ENCODE measurements around the gene DNAH9.

DNAH9 gene

GRCh38 chr17:11628374-11628773 lies 30.1 kb downstream of the DNAH9 start:
- H3K27ac ChIP-seq (ENCODE audit: low read length), result no peak overlapping the region
- no peak overlapping the region for H3K9ac ChIP-seq (ENCODE audit: low read length)
- no peaks in the 10 kb centered on the region for H3K9me3 ChIP-seq (ENCODE audit: insufficient read depth, low read length)
- TF ChIP-seq CTCF (IDR thresholded peaks at IDR 0.05; ENCODE audit: low read depth, low read length), result no peak
- TF ChIP-seq EZH2phosphoT487 (IDR thresholded peaks at IDR 0.05; ENCODE audit: low read depth), result no peak
- no peak overlapping the region for H2AFZ ChIP-seq (ENCODE audit: low read depth, low read length)
- H3K27me3 ChIP-seq (ENCODE audit: low read depth, low read length), result peaks cover 6% of the 10 kb centered on the region
- no peaks in the 10 kb centered on the region for H3K4me1 ChIP-seq (ENCODE audit: low read length)
- H3K79me2 ChIP-seq (ENCODE audit: low read length), result no peaks in the 10 kb centered on the region
- H3K4me3 ChIP-seq (ENCODE audit: low read length), result no peak overlapping the region
- H3K36me3 ChIP-seq (replicated peaks; ENCODE audit: low read depth, low read length), result no peaks in the 10 kb centered on the region
- H3K4me2 ChIP-seq (ENCODE audit: low read length), result no peak overlapping the region
- no peaks in the 10 kb centered on the region for H4K20me1 ChIP-seq (ENCODE audit: insufficient read depth, low read length)

- Histone ChIP-seq H3K9ac (ENCODE audit: low read length) (no peak overlapping the region), H2AFZ (ENCODE audit: low read depth, low read length) (no peak overlapping the region)
Measured at GRCh38 chr17:11628831-11629230, 30.6 kb downstream of the DNAH9 start.

GRCh38 chr17:11636771-11637170 lies 38.5 kb downstream of the DNAH9 start:
- H4K20me1 ChIP-seq (ENCODE audit: insufficient read depth, low read length), result no peaks in the 10 kb centered on the region
- no peak overlapping the region for H3K4me2 ChIP-seq (ENCODE audit: low read length)
- H3K79me2 ChIP-seq (ENCODE audit: low read length), result no peaks in the 10 kb centered on the region
- no peak overlapping the region for H3K4me3 ChIP-seq (ENCODE audit: low read length)
- no peaks in the 10 kb centered on the region for H3K27me3 ChIP-seq (ENCODE audit: low read depth, low read length)
- H3K36me3 ChIP-seq (replicated peaks; ENCODE audit: low read depth, low read length), result no peaks in the 10 kb centered on the region
- H3K27ac ChIP-seq (ENCODE audit: low read length), result no peak overlapping the region
- no peak for TF ChIP-seq CTCF (IDR thresholded peaks at IDR 0.05; ENCODE audit: low read depth, low read length)
- no peak for TF ChIP-seq EZH2phosphoT487 (IDR thresholded peaks at IDR 0.05; ENCODE audit: low read depth)
- no peak overlapping the region for H2AFZ ChIP-seq (ENCODE audit: low read depth, low read length)
- H3K4me1 ChIP-seq (ENCODE audit: low read length), result no peaks in the 10 kb centered on the region
- H3K9me3 ChIP-seq (ENCODE audit: insufficient read depth, low read length), result no peaks in the 10 kb centered on the region
- H3K9ac ChIP-seq (ENCODE audit: low read length), result no peak overlapping the region

More at GRCh38 chr17:11628831-11629230, 30.6 kb downstream of the DNAH9 start:
- TF ChIP-seq EZH2phosphoT487 (IDR thresholded peaks at IDR 0.05; ENCODE audit: low read depth) (no peak), CTCF (IDR thresholded peaks at IDR 0.05; ENCODE audit: low read depth, low read length) (no peak)
- Histone ChIP-seq H3K27ac (ENCODE audit: low read length) (no peak overlapping the region), H4K20me1 (ENCODE audit: insufficient read depth, low read length) (no peaks in the 10 kb centered on the region), H3K79me2 (ENCODE audit: low read length) (no peaks in the 10 kb centered on the region), H3K27me3 (ENCODE audit: low read depth, low read length) (peaks cover 6% of the 10 kb centered on the region), H3K36me3 (replicated peaks; ENCODE audit: low read depth, low read length) (no peaks in the 10 kb centered on the region), H3K4me3 (ENCODE audit: low read length) (no peak overlapping the region), H3K9me3 (ENCODE audit: insufficient read depth, low read length) (no peaks in the 10 kb centered on the region), H3K4me2 (ENCODE audit: low read length) (no peak overlapping the region), H3K4me1 (ENCODE audit: low read length) (no peaks in the 10 kb centered on the region)

- no peak overlapping the region for H3K4me3 ChIP-seq (ENCODE audit: low read length)
- no peaks in the 10 kb centered on the region for H4K20me1 ChIP-seq (ENCODE audit: insufficient read depth, low read length)
- H3K27ac ChIP-seq (ENCODE audit: low read length), result no peak overlapping the region
- no peaks in the 10 kb centered on the region for H3K79me2 ChIP-seq (ENCODE audit: low read length)
- H3K27me3 ChIP-seq (ENCODE audit: low read depth, low read length), result no peaks in the 10 kb centered on the region
- no peak for TF ChIP-seq EZH2phosphoT487 (IDR thresholded peaks at IDR 0.05; ENCODE audit: low read depth)
- no peak for TF ChIP-seq CTCF (IDR thresholded peaks at IDR 0.05; ENCODE audit: low read depth, low read length)
- no peaks in the 10 kb centered on the region for H3K36me3 ChIP-seq (replicated peaks; ENCODE audit: low read depth, low read length)
- H2AFZ ChIP-seq (ENCODE audit: low read depth, low read length), result no peak overlapping the region
- no peak overlapping the region for H3K4me2 ChIP-seq (ENCODE audit: low read length)
- H3K9me3 ChIP-seq (ENCODE audit: insufficient read depth, low read length), result no peaks in the 10 kb centered on the region
- H3K4me1 ChIP-seq (ENCODE audit: low read length), result no peaks in the 10 kb centered on the region
- no peak overlapping the region for H3K9ac ChIP-seq (ENCODE audit: low read length)
Measured at GRCh38 chr17:11637796-11638195, 39.5 kb downstream of the DNAH9 start.

All from OCI-LY3 (cell line).